Measurements from ENCODE around the gene MAPK4. TPM values are rescaled to one million over a fixed set of nuclear protein-coding genes. Genes with fewer than 3 reads are reported as not detected.

Gene MAPK4
- total RNA-seq, 2 donors from 2014 or later: 1.0 to 1.6 TPM

- peaks cover 3% of the 10 kb centered on the region for H3K4me1 ChIP-seq
- H3K27ac ChIP-seq: no peak overlapping the region
- intact Hi-C loops (cut with DNase I): no loop called here
- ATAC-seq (no peak), DNase-seq (no peak)
- no peaks in the 10 kb centered on the region for H3K27me3 ChIP-seq
- WGBS, 2 donors: 75 to 79% methylated on average over 4 of the region's 4 CpGs
- H3K36me3 ChIP-seq (replicated peaks in 1 of 2; ENCODE audit: insufficient read depth in 1 of 2, low read depth in 2 of 2): no peaks in the 10 kb centered on the region
- H3K4me3 ChIP-seq: no peak overlapping the region
- no peaks in the 10 kb centered on the region for H3K9me3 ChIP-seq
- no peak for TF ChIP-seq POLR2A (IDR thresholded peaks at IDR 0.05)
- TF ChIP-seq CTCF (IDR thresholded peaks at IDR 0.05): no peak
These were observed 184.4 kb downstream of the MAPK4 start for GRCh38 chr18:50744253-50744652.

- peaks cover 3% of the 10 kb centered on the region for H3K4me1 ChIP-seq
- DNase-seq: no peak
- no peak for ATAC-seq
- no peaks in the 10 kb centered on the region for H3K36me3 ChIP-seq (replicated peaks in 1 of 2; ENCODE audit: insufficient read depth in 1 of 2, low read depth in 2 of 2)
- H3K4me3 ChIP-seq: no peak overlapping the region
- intact Hi-C loops (cut with DNase I): no loop called here
- H3K27me3 ChIP-seq: no peaks in the 10 kb centered on the region
- no peak overlapping the region for H3K27ac ChIP-seq
- TF ChIP-seq CTCF (IDR thresholded peaks at IDR 0.05) (no peak), POLR2A (IDR thresholded peaks at IDR 0.05) (no peak)
- 74 to 75% methylated on average over 5 of the region's 5 CpGs for WGBS, 2 donors
- H3K9me3 ChIP-seq: no peaks in the 10 kb centered on the region
These were observed 186.1 kb downstream of the MAPK4 start for GRCh38 chr18:50745945-50746344.

- TF ChIP-seq POLR2A (IDR thresholded peaks at IDR 0.05) (no peak), CTCF (IDR thresholded peaks at IDR 0.05) (no peak)
- no peaks in the 10 kb centered on the region for H3K9me3 ChIP-seq
- no peaks in the 10 kb centered on the region for H3K36me3 ChIP-seq (replicated peaks in 1 of 2; ENCODE audit: insufficient read depth in 1 of 2, low read depth in 2 of 2)
- H3K4me1 ChIP-seq: peaks cover 3% of the 10 kb centered on the region
- no peak overlapping the region for H3K4me3 ChIP-seq
- DNase-seq: no peak
- no peak overlapping the region for H3K27ac ChIP-seq
- 41 to 48% methylated on average over 1 of the region's 1 CpG for WGBS, 2 donors
- intact Hi-C loops (cut with DNase I): no loop called here
- H3K27me3 ChIP-seq: no peaks in the 10 kb centered on the region
- ATAC-seq: no peak
These were observed 188.0 kb downstream of the MAPK4 start for GRCh38 chr18:50747849-50748242.

- Histone ChIP-seq H3K9me3 (no peaks in the 10 kb centered on the region), H3K27ac (no peak overlapping the region), H3K36me3 (replicated peaks in 1 of 2; ENCODE audit: insufficient read depth in 1 of 2, low read depth in 2 of 2) (no peaks in the 10 kb centered on the region), H3K4me3 (no peak overlapping the region), H3K4me1 (peaks cover 3% of the 10 kb centered on the region), H3K27me3 (no peaks in the 10 kb centered on the region)
- WGBS, 2 donors: 51 to 79% methylated on average over 5 to 9 of the region's 9 CpGs
- intact Hi-C loops (cut with DNase I): no loop called here
- DNase-seq (no peak), ATAC-seq (no peak)
- TF ChIP-seq POLR2A (IDR thresholded peaks at IDR 0.05) (no peak), CTCF (IDR thresholded peaks at IDR 0.05) (no peak)
These were observed 188.6 kb downstream of the MAPK4 start for GRCh38 chr18:50748243-50749229.

Measured in body of pancreas (tissue), 4 donors.